ENCODE measurements around the gene STRADB. TPM values are rescaled to one million over a fixed set of nuclear protein-coding genes. Genes with fewer than 3 reads are reported as not detected.
A peak's percentile ranks its signal among the peaks of the same experiment; 100 is the strongest.

The STRADB gene
- total RNA-seq, 1 donor: 57.6 TPM

- H3K4me3 ChIP-seq (ENCODE audit: low read depth, low read length): peak overlapping the region; percentile 45
- TF ChIP-seq CTCF (IDR thresholded peaks at IDR 0.05; ENCODE audit: insufficient read depth, low read length): no peak
Observed at GRCh38 chr2:201406077-201406662, 45.4 kb upstream of the STRADB start.

GRCh38 chr2:201407265-201407664 is 44.3 kb upstream of the STRADB start:
- no peak for TF ChIP-seq CTCF (IDR thresholded peaks at IDR 0.05; ENCODE audit: insufficient read depth, low read length)
- DNase-seq (ENCODE audit: low read depth): peak; percentile 53

More at GRCh38 chr2:201406077-201406662, 45.4 kb upstream of the STRADB start:
- DNase-seq (ENCODE audit: low read depth): peak; percentile 94

GRCh38 chr2:201408931-201409330 is 42.6 kb upstream of the STRADB start:
- DNase-seq (ENCODE audit: low read depth): no peak
- H3K4me3 ChIP-seq (ENCODE audit: low read depth, low read length): no peak overlapping the region
- TF ChIP-seq CTCF (IDR thresholded peaks at IDR 0.05; ENCODE audit: insufficient read depth, low read length): no peak

More at GRCh38 chr2:201407265-201407664, 44.3 kb upstream of the STRADB start:
- H3K4me3 ChIP-seq (ENCODE audit: low read depth, low read length): peak overlapping the region; percentile 45

GRCh38 chr2:201411421-201411820 is 40.1 kb upstream of the STRADB start:
- no peak for TF ChIP-seq CTCF (IDR thresholded peaks at IDR 0.05; ENCODE audit: insufficient read depth, low read length)
- peak; percentile 88 for DNase-seq (ENCODE audit: low read depth)
- no peak overlapping the region for H3K4me3 ChIP-seq (ENCODE audit: low read depth, low read length)

GRCh38 chr2:201413143-201413542 is 38.4 kb upstream of the STRADB start:
- no peak overlapping the region for H3K4me3 ChIP-seq (ENCODE audit: low read depth, low read length)
- no peak for DNase-seq (ENCODE audit: low read depth)
- TF ChIP-seq CTCF (IDR thresholded peaks at IDR 0.05; ENCODE audit: insufficient read depth, low read length): no peak

GRCh38 chr2:201413552-201413951 is 38.0 kb upstream of the STRADB start:
- TF ChIP-seq CTCF (IDR thresholded peaks at IDR 0.05; ENCODE audit: insufficient read depth, low read length): no peak
- no peak for DNase-seq (ENCODE audit: low read depth)

More at GRCh38 chr2:201413552-201413951, 38.0 kb upstream of the STRADB start:
- H3K4me3 ChIP-seq (ENCODE audit: low read depth, low read length): no peak overlapping the region

Data from fibroblast of the aortic adventitia (primary cell).